ENCODE measurements around the gene CLOCK. TPM values are rescaled to one million over a fixed set of nuclear protein-coding genes. Genes with fewer than 3 reads are reported as not detected.
"Not testable (repeated sequence)": the region's sequence is repeated elsewhere in the genome, so short reads cannot be mapped to it uniquely, and the experiment has no call there.

Gene CLOCK, protein sequence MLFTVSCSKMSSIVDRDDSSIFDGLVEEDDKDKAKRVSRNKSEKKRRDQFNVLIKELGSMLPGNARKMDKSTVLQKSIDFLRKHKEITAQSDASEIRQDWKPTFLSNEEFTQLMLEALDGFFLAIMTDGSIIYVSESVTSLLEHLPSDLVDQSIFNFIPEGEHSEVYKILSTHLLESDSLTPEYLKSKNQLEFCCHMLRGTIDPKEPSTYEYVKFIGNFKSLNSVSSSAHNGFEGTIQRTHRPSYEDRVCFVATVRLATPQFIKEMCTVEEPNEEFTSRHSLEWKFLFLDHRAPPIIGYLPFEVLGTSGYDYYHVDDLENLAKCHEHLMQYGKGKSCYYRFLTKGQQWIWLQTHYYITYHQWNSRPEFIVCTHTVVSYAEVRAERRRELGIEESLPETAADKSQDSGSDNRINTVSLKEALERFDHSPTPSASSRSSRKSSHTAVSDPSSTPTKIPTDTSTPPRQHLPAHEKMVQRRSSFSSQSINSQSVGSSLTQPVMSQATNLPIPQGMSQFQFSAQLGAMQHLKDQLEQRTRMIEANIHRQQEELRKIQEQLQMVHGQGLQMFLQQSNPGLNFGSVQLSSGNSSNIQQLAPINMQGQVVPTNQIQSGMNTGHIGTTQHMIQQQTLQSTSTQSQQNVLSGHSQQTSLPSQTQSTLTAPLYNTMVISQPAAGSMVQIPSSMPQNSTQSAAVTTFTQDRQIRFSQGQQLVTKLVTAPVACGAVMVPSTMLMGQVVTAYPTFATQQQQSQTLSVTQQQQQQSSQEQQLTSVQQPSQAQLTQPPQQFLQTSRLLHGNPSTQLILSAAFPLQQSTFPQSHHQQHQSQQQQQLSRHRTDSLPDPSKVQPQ
- total RNA-seq = 10 to 100 TPM; 15.9 to 20.7 (median 19.0) TPM

DNA sequence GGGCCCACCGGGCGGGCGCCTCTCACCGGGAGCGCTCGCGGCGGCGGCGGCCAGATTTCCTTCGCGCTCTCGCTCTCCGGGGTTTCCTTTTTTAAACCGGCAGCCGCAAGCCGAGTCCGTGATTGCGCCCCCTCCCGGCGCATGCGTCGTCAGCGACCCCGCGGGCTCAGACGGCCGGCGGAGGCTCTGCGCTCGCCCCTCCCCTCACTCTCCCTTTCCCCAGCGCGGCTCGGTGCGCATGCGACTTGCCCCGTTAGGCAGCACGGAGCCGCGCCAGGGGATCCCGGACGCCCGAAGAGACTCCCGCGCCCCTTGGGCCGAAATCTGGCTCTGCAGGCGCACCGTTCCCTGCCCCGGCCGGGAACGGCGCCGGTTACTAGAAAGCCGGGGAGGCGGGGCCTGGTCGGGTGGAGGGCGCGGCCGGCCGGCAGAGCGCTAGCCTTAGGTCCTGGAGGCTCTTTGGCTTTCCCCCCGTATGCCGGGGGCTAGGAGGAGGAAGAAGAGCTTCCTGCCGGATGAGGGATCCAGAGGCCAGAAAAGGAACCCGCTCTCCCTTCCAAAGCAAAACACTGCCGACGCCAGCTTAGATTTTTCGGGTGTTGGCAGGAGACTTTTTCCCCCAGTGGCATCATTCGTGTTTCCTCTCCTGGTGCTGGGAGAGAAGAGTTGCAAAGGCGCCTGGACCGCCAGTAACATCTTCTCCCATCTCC, at the start of gene CLOCK:
Gene CLOCK (minus strand): TSS at position 154 of the 710 bp plus-strand sequence. CDS start 64,124 bp downstream, outside the sequence.
- Histone ChIP-seq H3K9me3 (no peaks in the 10 kb centered on the region), H3K27me3 (no peaks in the 10 kb centered on the region), H3K36me3 (no peaks in the 10 kb centered on the region), H3K27ac (peak within 1 kb of the TSS; percentile 96), H3K4me1 (peaks cover 16% of the 10 kb centered on the region), H3K4me3 (peak within 1 kb of the TSS; percentile 90)
- TF ChIP-seq, protein P1, sequence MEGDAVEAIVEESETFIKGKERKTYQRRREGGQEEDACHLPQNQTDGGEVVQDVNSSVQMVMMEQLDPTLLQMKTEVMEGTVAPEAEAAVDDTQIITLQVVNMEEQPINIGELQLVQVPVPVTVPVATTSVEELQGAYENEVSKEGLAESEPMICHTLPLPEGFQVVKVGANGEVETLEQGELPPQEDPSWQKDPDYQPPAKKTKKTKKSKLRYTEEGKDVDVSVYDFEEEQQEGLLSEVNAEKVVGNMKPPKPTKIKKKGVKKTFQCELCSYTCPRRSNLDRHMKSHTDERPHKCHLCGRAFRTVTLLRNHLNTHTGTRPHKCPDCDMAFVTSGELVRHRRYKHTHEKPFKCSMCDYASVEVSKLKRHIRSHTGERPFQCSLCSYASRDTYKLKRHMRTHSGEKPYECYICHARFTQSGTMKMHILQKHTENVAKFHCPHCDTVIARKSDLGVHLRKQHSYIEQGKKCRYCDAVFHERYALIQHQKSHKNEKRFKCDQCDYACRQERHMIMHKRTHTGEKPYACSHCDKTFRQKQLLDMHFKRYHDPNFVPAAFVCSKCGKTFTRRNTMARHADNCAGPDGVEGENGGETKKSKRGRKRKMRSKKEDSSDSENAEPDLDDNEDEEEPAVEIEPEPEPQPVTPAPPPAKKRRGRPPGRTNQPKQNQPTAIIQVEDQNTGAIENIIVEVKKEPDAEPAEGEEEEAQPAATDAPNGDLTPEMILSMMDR (IDR thresholded peaks at IDR 0.05) = peak; percentile 42 to 67
- TF ChIP-seq POLR2A (IDR thresholded peaks at IDR 0.05) (peak in 1 of 2 donors; percentile 42), POLR2AphosphoS5 (IDR thresholded peaks at IDR 0.05) (no peak), EP300 (IDR thresholded peaks at IDR 0.05) (no peak)
- 0% methylated on average over 18 of the region's 71 CpGs for WGBS
- peak; percentile 92 to 93 for DNase-seq (ENCODE audit: low spot score in 2 of 2)

GRCh38 chr4:55592014-55592413, 45.3 kb upstream of the CLOCK start, which contains the start of gene PDCL2:
Gene PDCL2, minus strand, starts transcription at chr4:55592245. Its CDS starts 136 bp downstream, at chr4:55592109.
- no peak for DNase-seq (ENCODE audit: low spot score in 2 of 2)
- WGBS = 97% methylated on average over 24 of the region's 24 CpGs
- no peaks in the 10 kb centered on the region for H3K4me1 ChIP-seq

GRCh38 chr4:55588160-55588559, 41.5 kb upstream of the CLOCK start:
- Histone ChIP-seq H3K36me3 (no peaks in the 10 kb centered on the region), H3K4me3 (no peak overlapping the region), H3K4me1 (no peaks in the 10 kb centered on the region), H3K27me3 (no peaks in the 10 kb centered on the region), H3K9me3 (no peaks in the 10 kb centered on the region), H3K27ac (no peak overlapping the region)
- 86% methylated on average over 2 of the region's 2 CpGs for WGBS
- TF ChIP-seq EP300 (IDR thresholded peaks at IDR 0.05) (no peak), POLR2AphosphoS5 (IDR thresholded peaks at IDR 0.05) (no peak), POLR2A (IDR thresholded peaks at IDR 0.05) (no peak)
- TF ChIP-seq, protein P1 (IDR thresholded peaks at IDR 0.05) = no peak
- no peak for DNase-seq (ENCODE audit: low spot score in 2 of 2)

More at GRCh38 chr4:55592014-55592413, 45.3 kb upstream of the CLOCK start, which contains the start of gene PDCL2:
- H3K27ac ChIP-seq = no peak within 1 kb of the TSS
- no peaks in the 10 kb centered on the region for H3K9me3 ChIP-seq
- no peaks in the 10 kb centered on the region for H3K27me3 ChIP-seq
- H3K36me3 ChIP-seq = no peaks in the 10 kb centered on the region
- no peak within 1 kb of the TSS for H3K4me3 ChIP-seq
- TF ChIP-seq, protein P1 (IDR thresholded peaks at IDR 0.05) = no peak
- TF ChIP-seq POLR2AphosphoS5 (IDR thresholded peaks at IDR 0.05) (no peak), EP300 (IDR thresholded peaks at IDR 0.05) (no peak), POLR2A (IDR thresholded peaks at IDR 0.05) (no peak)

GRCh38 chr4:55582773-55583172, 36.1 kb upstream of the CLOCK start:
- WGBS = 91% methylated on average over 2 of the region's 2 CpGs
- H3K9me3 ChIP-seq; H3K36me3 ChIP-seq; H3K4me1 ChIP-seq; H3K4me3 ChIP-seq; H3K27me3 ChIP-seq; DNase-seq (ENCODE audit: low spot score in 2 of 2); H3K27ac ChIP-seq: not testable (repeated sequence)

GRCh38 chr4:55578341-55579010, 31.8 kb upstream of the CLOCK start:
- Histone ChIP-seq H3K9me3 (peaks cover 11% of the 10 kb centered on the region), H3K27me3 (no peaks in the 10 kb centered on the region), H3K27ac (no peak overlapping the region), H3K4me3 (no peak overlapping the region), H3K4me1 (no peaks in the 10 kb centered on the region), H3K36me3 (no peaks in the 10 kb centered on the region)
- TF ChIP-seq, protein P1 (IDR thresholded peaks at IDR 0.05) = no peak
- TF ChIP-seq EP300 (IDR thresholded peaks at IDR 0.05) (no peak), POLR2A (IDR thresholded peaks at IDR 0.05) (no peak), POLR2AphosphoS5 (IDR thresholded peaks at IDR 0.05) (no peak)
- DNase-seq (ENCODE audit: low spot score in 2 of 2) = no peak
